Keratinocyte (primary cell): ENCODE data around the gene HSH2D. TPM values are rescaled to one million over a fixed set of nuclear protein-coding genes. Genes with fewer than 3 reads are reported as not detected.

Experiments used
- DNase-seq: peaks from one replicate; pipeline ENCODE4 v3.0.0-alpha.2; 2011; ENCODE audit warnings: low read depth, missing footprints, low spot score
- FAIRE-seq: peaks from 2 replicates; lab custom pipeline; 2011; peaks lifted over from hg19 to GRCh38; lab: Jason Lieb, UNC
- H2AFZ ChIP-seq: 2 replicates; pipeline ENCODE4 v1.6.0; 2012; ENCODE audit warnings: low read length, control low read depth, inconsistent platforms; ENCODE audit not compliant: control insufficient read depth
- H3K27ac ChIP-seq: 2 replicates; pipeline ENCODE4 v1.5.1; 2011; ENCODE audit warnings: low read length; ENCODE audit not compliant: control insufficient read depth, insufficient read depth
- H3K27me3 ChIP-seq: 3 replicates; pipeline ENCODE4 v1.6.0; 2011; ENCODE audit warnings: low read length; ENCODE audit not compliant: control insufficient read depth, insufficient read depth; ENCODE audit errors: extremely low read depth
- H3K36me3 ChIP-seq, 2 experiments: 2 replicates in 1 of 2; 3 replicates in 1 of 2; pipeline ENCODE4 v1.5.1; 2011; ENCODE audit warnings: low read length in 2 of 2, mild to moderate bottlenecking in 1 of 2; ENCODE audit not compliant: control insufficient read depth in 2 of 2, insufficient read depth in 2 of 2; ENCODE audit errors: extremely low read depth in 1 of 2
- H3K4me1 ChIP-seq: 3 replicates; pipeline ENCODE4 v1.5.1; 2011; ENCODE audit warnings: low read length; ENCODE audit not compliant: control insufficient read depth, insufficient read depth; ENCODE audit errors: extremely low read depth
- H3K4me2 ChIP-seq: 3 replicates; pipeline ENCODE4 v1.6.0; 2011; ENCODE audit warnings: low read depth, low read length; ENCODE audit not compliant: control insufficient read depth, insufficient read depth; ENCODE audit errors: extremely low read depth
- H3K4me3 ChIP-seq, 3 experiments: fragments of 200-600 bp in 1 of 3; sonication (generic) in 1 of 3; 2 replicates in 2 of 3; 3 replicates in 1 of 3; pipeline ENCODE4 v1.5.1; 2011 to 2016; ENCODE audit warnings: low read length in 3 of 3, mild to moderate bottlenecking in 3 of 3, control low read depth in 2 of 3, inconsistent platforms in 1 of 3, low read depth in 1 of 3, mixed read lengths in 1 of 3, mixed run types in 1 of 3, moderate library complexity in 1 of 3; ENCODE audit not compliant: control insufficient read depth in 2 of 3, insufficient read depth in 2 of 3; ENCODE audit errors: extremely low read depth in 1 of 3
- H3K79me2 ChIP-seq: 2 replicates; pipeline ENCODE4 v1.6.0; 2012; ENCODE audit warnings: low read length; ENCODE audit not compliant: control insufficient read depth, insufficient read depth
- H3K9ac ChIP-seq: 3 replicates; pipeline ENCODE4 v1.6.0; 2011; ENCODE audit warnings: low read length; ENCODE audit not compliant: control insufficient read depth, insufficient read depth; ENCODE audit errors: extremely low read depth
- H3K9me1 ChIP-seq: 3 replicates; pipeline ENCODE4 v1.6.0; 2011; ENCODE audit warnings: low read length; ENCODE audit not compliant: control insufficient read depth, insufficient read depth; ENCODE audit errors: extremely low read depth
- H3K9me3 ChIP-seq: 2 replicates; pipeline ENCODE4 v1.5.1; 2012; ENCODE audit warnings: low read depth, low read length; ENCODE audit not compliant: control insufficient read depth
- H4K20me1 ChIP-seq: 3 replicates; pipeline ENCODE4 v1.6.0; 2011; ENCODE audit warnings: low read length; ENCODE audit not compliant: control insufficient read depth, insufficient read depth; ENCODE audit errors: extremely low read depth
- EZH2 ChIP-seq: IDR thresholded peaks from one replicate; pipeline ENCODE4 v1.6.1; 2012; ENCODE audit warnings: inconsistent platforms, mild to moderate bottlenecking, low read length, moderate library complexity
- dilution Hi-C: fragments of 300-500 bp; cut with MboI; formaldehyde crosslinking; loops from one replicate; pipeline ENCODE4 v1.7.0; 2020; ENCODE audit warnings: low sequenced_read_pairs; ENCODE audit not compliant: extremely low pct_ligation_motif_present
- polyA plus RNA-seq, 5 experiments: library from polyadenylated mRNA; depleted of rRNA in 3 of 5; stranded (reverse) in 3 of 5; stranded (forward) in 1 of 5; unstranded in 1 of 5; fragments of >200 nt; gene quantifications; 1 replicate in 1 of 5; 2 replicates in 3 of 5; 3 replicates in 1 of 5; pipeline versions ENCODE4 v1.2.1 to v1.2.3, GENCODE V29; 2011 to 2012; ENCODE audit warnings: missing spikeins in 2 of 5, low read depth in 1 of 5, low replicate concordance in 1 of 5
- small RNA-seq, 3 experiments: library from RNA; depleted of rRNA; stranded (forward); fragments of <200 nt; gene quantifications; one replicate each; pipeline ENCODE3, GENCODE V24; 2012; ENCODE audit warnings: low read depth in 3 of 3, low replicate concordance in 1 of 3; ENCODE audit not compliant: insufficient read length in 3 of 3

Gene HSH2D
- polyA plus RNA-seq, 1 donor (not counting 4 experiments of a cell fraction or from before 2014, with no cell fraction given) = 1.1 TPM

DNA sequence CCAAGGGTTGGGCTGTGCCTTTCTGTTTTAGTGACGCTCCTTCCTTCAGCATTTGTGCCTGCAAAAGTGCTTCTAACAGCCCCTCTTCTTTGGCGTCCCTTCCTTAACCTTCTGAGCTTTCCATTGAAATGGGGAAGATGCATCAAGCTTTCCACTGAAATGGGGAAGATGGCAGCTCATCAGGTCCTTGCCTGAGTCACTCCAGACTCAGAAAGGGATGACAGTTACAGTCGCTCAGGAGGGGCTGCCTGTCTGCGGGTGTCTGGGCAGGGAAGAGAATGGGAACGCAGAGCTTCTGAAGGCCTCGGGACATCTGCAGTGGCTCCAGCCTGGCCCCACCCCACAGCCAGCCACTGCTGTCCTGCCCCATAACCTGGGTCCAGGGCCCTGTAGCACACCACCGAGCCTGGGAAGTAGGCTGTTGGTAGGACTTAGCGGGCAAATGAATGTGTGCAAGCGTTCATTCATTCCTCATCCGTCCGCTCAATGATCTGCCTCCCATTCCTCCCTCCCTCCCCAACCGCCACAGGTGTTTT, 64.1 kb downstream of the HSH2D start:
- Histone ChIP-seq H3K9ac (no peak overlapping the region), H3K9me3 (no peaks in the 10 kb centered on the region), H2AFZ (no peak overlapping the region), H3K4me3 (no peak overlapping the region), H3K27me3 (no peaks in the 10 kb centered on the region), H3K79me2 (peaks cover 6% of the 10 kb centered on the region), H3K9me1 (no peaks in the 10 kb centered on the region), H3K27ac (no peak overlapping the region), H3K4me1 (no peaks in the 10 kb centered on the region), H4K20me1 (no peaks in the 10 kb centered on the region), H3K36me3 (peaks cover 18 to 36% of the 10 kb centered on the region in 2 experiments), H3K4me2 (no peak overlapping the region)
- no peak for FAIRE-seq
- TF ChIP-seq EZH2 = no peak
- no peak for DNase-seq
- dilution Hi-C loops = loop anchor here (25.0 kb wide), 1 partner anchor 155 kb away; no protein-coding TSS in a partner anchor

Small RNAs within 50 kb of the gene (small RNA-seq; reads per million reads assigned to genes)
- gene RF00017 = 0 reads per million in 3 experiments

Other genes with a start within 250 kb of the HSH2D start
- 0.06 to 0.15 TPM (median 0.13 TPM) in 3 replicates for gene CYP4F2, start 245.6 kb upstream of the HSH2D start, polyA plus RNA-seq
- gene CYP4F11, start 209.2 kb upstream of the HSH2D start, polyA plus RNA-seq = 2.4 to 3.6 TPM (median 3.1 TPM) in 3 replicates
- not detected in 3 replicates for gene OR10H4, start 194.7 kb upstream of the HSH2D start, polyA plus RNA-seq
- 489 to 646 TPM (median 581 TPM) in 3 replicates for gene TPM4, start 67.2 kb upstream of the HSH2D start, polyA plus RNA-seq
- 64.4 to 116 TPM (median 95.1 TPM) in 3 replicates for gene RAB8A, start 31.8 kb upstream of the HSH2D start, polyA plus RNA-seq
- gene CIB3, start 29.8 kb downstream of the HSH2D start, polyA plus RNA-seq = not detected in 3 replicates
- gene FAM32A, start 41.7 kb downstream of the HSH2D start, polyA plus RNA-seq = 105 to 114 TPM (median 106 TPM) in 3 replicates
- gene AP1M1, start 54.2 kb downstream of the HSH2D start, polyA plus RNA-seq = 27.7 to 44.7 TPM (median 28.7 TPM) in 3 replicates
- gene KLF2, start 181.1 kb downstream of the HSH2D start, polyA plus RNA-seq = 0.09 TPM in 1 of 3 replicates, not detected in the others